Liver (tissue), 9 donors: ENCODE results near the gene MSI2. TPM values are rescaled to one million over a fixed set of nuclear protein-coding genes. Genes with fewer than 3 reads are reported as not detected.

ENCODE experiments used
- DNase-seq: peaks from one replicate; pipeline ENCODE4 v3.0.0-alpha.2; 2017; ENCODE audit warnings: low spot score
- H3K27ac ChIP-seq, 2 donors: one replicate each; pipeline ENCODE4 v1.7.0; 2013; ENCODE audit warnings: inconsistent platforms in 2 of 2, low read length in 2 of 2, control low read depth in 1 of 2, low read depth in 1 of 2, mild to moderate bottlenecking in 1 of 2
- H3K27me3 ChIP-seq, 4 donors: one replicate each; pipeline versions ENCODE4 v1.6.1 to v1.7.0; 2013; ENCODE audit warnings: low read length in 3 of 4, inconsistent platforms in 1 of 4, mild to moderate bottlenecking in 1 of 4, moderate library complexity in 1 of 4; ENCODE audit not compliant: control insufficient read depth in 4 of 4, insufficient read depth in 4 of 4
- H3K36me3 ChIP-seq, 4 donors: one replicate each; pipeline versions ENCODE4 v1.6.1 to v1.7.0; 2013; ENCODE audit warnings: low read length in 3 of 4, mild to moderate bottlenecking in 3 of 4, low read depth in 1 of 4, moderate library complexity in 1 of 4; ENCODE audit not compliant: control insufficient read depth in 4 of 4, insufficient read depth in 3 of 4
- H3K4me1 ChIP-seq, 4 donors: one replicate each; pipeline versions ENCODE4 v1.6.1 to v1.7.0; 2013; ENCODE audit warnings: low read length in 3 of 4, mild to moderate bottlenecking in 3 of 4, moderate library complexity in 1 of 4; ENCODE audit not compliant: control insufficient read depth in 4 of 4, insufficient read depth in 4 of 4
- H3K4me3 ChIP-seq, 3 donors: one replicate each; pipeline versions ENCODE4 v1.6.1 to v1.7.0; 2013; ENCODE audit warnings: low read length in 3 of 3, control low read depth in 1 of 3, low read depth in 1 of 3, mild to moderate bottlenecking in 1 of 3
- H3K9ac ChIP-seq, 2 donors: one replicate each; pipeline ENCODE4 v1.7.0; 2013; ENCODE audit warnings: low read length in 2 of 2, mild to moderate bottlenecking in 2 of 2, moderate library complexity in 2 of 2, control low read depth in 1 of 2, low read depth in 1 of 2
- H3K9me3 ChIP-seq, 4 donors: one replicate each; pipeline versions ENCODE4 v1.6.1 to v1.7.0; 2013; ENCODE audit warnings: low read length in 3 of 4; ENCODE audit not compliant: control insufficient read depth in 4 of 4
- ATF3 ChIP-seq: IDR thresholded peaks from 2 replicates; pipeline ENCODE4 v1.6.1; 2016; ENCODE audit warnings: antibody characterized with exemption
- CTCF ChIP-seq: fragments of 150-350 bp; IDR thresholded peaks from 2 replicates; pipeline ENCODE4 v1.5.1; 2017; ENCODE audit warnings: improper control_type of control experiment, low read depth, low read length; ENCODE audit not compliant: missing input control
- EGR1 ChIP-seq, 2 donors: IDR thresholded peaks; 2 replicates each; pipeline ENCODE4 v1.6.1; 2016 to 2018; ENCODE audit warnings: antibody characterized with exemption in 2 of 2, low read depth in 2 of 2
- FOXA1 ChIP-seq: IDR thresholded peaks from 2 replicates; pipeline ENCODE4 v1.6.1; 2016; ENCODE audit warnings: antibody characterized with exemption
- FOXA2 ChIP-seq: IDR thresholded peaks from 2 replicates; pipeline ENCODE4 v1.6.1; 2016; ENCODE audit warnings: antibody characterized with exemption
- GABPA ChIP-seq, 2 donors: IDR thresholded peaks in 1 of 2; conservative IDR thresholded peaks in 1 of 2; 2 replicates each; pipeline ENCODE4 v1.6.1; 2016; ENCODE audit warnings: antibody characterized with exemption in 2 of 2, mild to moderate bottlenecking in 1 of 2, moderate library complexity in 1 of 2
- HNF4A ChIP-seq, 2 donors: conservative IDR thresholded peaks; 2 replicates each; pipeline ENCODE4 v1.6.1; 2016; ENCODE audit warnings: antibody characterized with exemption in 2 of 2, mild to moderate bottlenecking in 2 of 2
- HNF4G ChIP-seq: IDR thresholded peaks from 2 replicates; pipeline ENCODE4 v1.6.1; 2016; ENCODE audit warnings: antibody characterized with exemption
- JUND ChIP-seq, 2 donors: IDR thresholded peaks; 2 replicates each; pipeline ENCODE4 v1.6.1; 2016; ENCODE audit warnings: antibody characterized with exemption in 2 of 2
- MAX ChIP-seq: IDR thresholded peaks from 2 replicates; pipeline ENCODE4 v1.6.1; 2016; ENCODE audit warnings: antibody characterized with exemption
- NR2F2 ChIP-seq: IDR thresholded peaks from 2 replicates; pipeline ENCODE4 v1.6.1; 2016; ENCODE audit warnings: antibody characterized with exemption
- RAD21 ChIP-seq, 2 donors: IDR thresholded peaks; 2 replicates each; pipeline ENCODE4 v1.6.1; 2016; ENCODE audit warnings: antibody characterized with exemption in 2 of 2, mild to moderate bottlenecking in 2 of 2
- REST ChIP-seq: IDR thresholded peaks from 2 replicates; pipeline ENCODE4 v1.6.1; 2016; ENCODE audit warnings: antibody characterized with exemption, mild to moderate bottlenecking
- RXRA ChIP-seq, 2 donors: IDR thresholded peaks; 2 replicates each; pipeline ENCODE4 v1.6.1; 2017 to 2018; ENCODE audit warnings: antibody characterized with exemption in 2 of 2, mild to moderate bottlenecking in 1 of 2
- SP1 ChIP-seq: IDR thresholded peaks from 2 replicates; pipeline ENCODE4 v1.6.1; 2018; ENCODE audit warnings: antibody characterized with exemption, mild to moderate bottlenecking
- TAF1 ChIP-seq: conservative IDR thresholded peaks from 2 replicates; pipeline ENCODE4 v1.6.1; 2016; ENCODE audit warnings: antibody characterized with exemption, mild to moderate bottlenecking
- YY1 ChIP-seq: IDR thresholded peaks from 2 replicates; pipeline ENCODE4 v1.6.1; 2016; ENCODE audit warnings: antibody characterized with exemption, mild to moderate bottlenecking
- ZBTB33 ChIP-seq: IDR thresholded peaks from 2 replicates; pipeline ENCODE4 v1.6.1; 2016; ENCODE audit warnings: antibody characterized with exemption
- WGBS: extraction: QIAGEN DNeasy Blood & Tissue Kit; methylation state at CpG from one replicate; pipeline ENCODE4 v1.1.7; 2013; 5-methylcytosine and 5-hydroxymethylcytosine counted together
- polyA plus RNA-seq, 2 donors: library from polyadenylated mRNA; stranded (reverse) in 1 of 2; unstranded in 1 of 2; fragments of 200-250 nt in 1 of 2; fragments of >200 nt in 1 of 2; fragmentation: Nextera tagmentation in 1 of 2; extraction: Ambion mirVana in 1 of 2; gene quantifications; one replicate each; pipeline versions ENCODE4 v1.2.1 to v1.2.3, GENCODE V29; 2013 to 2015
- total RNA-seq, 2 donors: library from RNA; depleted of rRNA; stranded (reverse); fragments of >200 nt; gene quantifications; one replicate each; pipeline ENCODE4 v1.2.3, GENCODE V29; 2014
- donor health status: healthy.
- donor health status: healthy.
- donor health status: healthy.
- donor health status: healthy.
- donor health status: healthy.

Gene MSI2
- total and polyA plus RNA-seq, 4 donors = 5.7 to 15.6 (median 9.2) TPM

GRCh38 chr17:57316361-57316760 is 60.0 kb downstream of the MSI2 start:
- 97% methylated on average over 5 of the region's 5 CpGs for WGBS
- H3K4me3 ChIP-seq = no peak overlapping the region
- DNase-seq = no peak
- H3K9me3 ChIP-seq = no peaks in the 10 kb centered on the region
- H3K27me3 ChIP-seq = no peaks in the 10 kb centered on the region
- H3K4me1 ChIP-seq = no peaks in the 10 kb centered on the region
- no peaks in the 10 kb centered on the region for H3K36me3 ChIP-seq
- no peak overlapping the region for H3K27ac ChIP-seq
- no peak overlapping the region for H3K9ac ChIP-seq
- TF ChIP-seq GABPA (IDR thresholded peaks at IDR 0.05 in 1 of 2, conservative IDR thresholded peaks at IDR 0.05 in 1 of 2) (no peak), ZBTB33 (no peak), MAX (no peak), RXRA (IDR thresholded peaks at IDR 0.05) (no peak), NR2F2 (no peak), RAD21 (IDR thresholded peaks at IDR 0.05) (no peak), JUND (IDR thresholded peaks at IDR 0.05) (no peak), EGR1 (IDR thresholded peaks at IDR 0.05; ENCODE audit: low read depth in 2 of 2) (no peak), FOXA2 (no peak), FOXA1 (no peak), ATF3 (no peak), HNF4A (conservative IDR thresholded peaks at IDR 0.05) (no peak), CTCF (no peak), REST (no peak), HNF4G (no peak), YY1 (no peak), SP1 (no peak), TAF1 (no peak)
